IMR-90 (cell line): ENCODE measurements around the gene LHPP. TPM values are rescaled to one million over a fixed set of nuclear protein-coding genes. Genes with fewer than 3 reads are reported as not detected.

Experiments used
- ATAC-seq: fragments of 200-7000 bp; cut with Tn5 transposase; 2 replicates; pipeline ENCODE4 v1.9.1; 2020; ENCODE audit warnings: low read depth, mild to moderate bottlenecking, moderate library complexity
- BruUV-seq: library from RNA; stranded (reverse); fragments of 400-500 nt; replicated peaks from 2 replicates; lab custom pipeline; 2021; lab: Mats Ljungman, UMichigan
- CTCF ChIA-PET: fragments of 300-600 bp; formaldehyde crosslinking; extraction: SDS; loops from one replicate; lab custom pipeline; 2021; ENCODE audit warnings: antibody characterized with exemption; lab: Yijun Ruan, JAX
- POLR2A ChIA-PET: fragments of 300-600 bp; sonication (Branson Sonifier 250); formaldehyde crosslinking; loops from one replicate; lab custom pipeline; 2022; ENCODE audit warnings: antibody characterized with exemption; ENCODE audit not compliant: unreplicated experiment; lab: Charles Lee
- DNase-seq: peaks from one replicate; pipeline ENCODE4 v3.0.0; 2013
- H2AFZ ChIP-seq: replicated peaks from 2 replicates; pipeline ENCODE3; 2013; ENCODE audit warnings: low read length, mild to moderate bottlenecking; ENCODE audit not compliant: poor library complexity
- H2AK5ac ChIP-seq: 2 replicates; pipeline ENCODE4 v1.6.1; 2013; ENCODE audit warnings: low read depth, low read length, inconsistent platforms
- H2AK9ac ChIP-seq: replicated peaks from 2 replicates; pipeline ENCODE3; 2013; ENCODE audit warnings: mild to moderate bottlenecking, low read depth, low read length, moderate library complexity; ENCODE audit not compliant: poor library complexity
- H2BK120ac ChIP-seq: 2 replicates; pipeline ENCODE4 v1.6.1; 2013; ENCODE audit warnings: low read depth, low read length, inconsistent platforms
- H2BK15ac ChIP-seq: 3 replicates; pipeline ENCODE4 v1.6.1; 2013; ENCODE audit warnings: low read depth, low read length, inconsistent platforms
- H2BK20ac ChIP-seq: 2 replicates; pipeline ENCODE4 v1.6.1; 2013; ENCODE audit warnings: low read depth, mild to moderate bottlenecking, inconsistent platforms, low read length, moderate library complexity
- H2BK5ac ChIP-seq: 2 replicates; pipeline ENCODE4 v1.6.1; 2013; ENCODE audit warnings: mild to moderate bottlenecking, low read depth, low read length, inconsistent platforms; ENCODE audit not compliant: poor library complexity, severe bottlenecking
- H3K14ac ChIP-seq: replicated peaks from 2 replicates; pipeline ENCODE4 v1.6.1; 2013; ENCODE audit warnings: low read depth, low read length, inconsistent platforms
- H3K18ac ChIP-seq: 2 replicates; pipeline ENCODE4 v1.6.1; 2013; ENCODE audit warnings: low read depth, low read length, control low read depth
- H3K23ac ChIP-seq: 2 replicates; pipeline ENCODE4 v1.6.1; 2013; ENCODE audit warnings: low read depth, low read length, inconsistent platforms
- H3K27ac ChIP-seq: 2 replicates; pipeline ENCODE4 v1.5.1; 2013; ENCODE audit warnings: mild to moderate bottlenecking, control low read depth, low read length; ENCODE audit not compliant: insufficient read depth
- H3K27me3 ChIP-seq: 2 replicates; pipeline ENCODE4 v1.6.1; 2013; ENCODE audit warnings: low read length; ENCODE audit not compliant: control insufficient read depth, insufficient read depth
- H3K36me3 ChIP-seq: 2 replicates; pipeline ENCODE4 v1.6.1; 2013; ENCODE audit warnings: low read length, mixed read lengths; ENCODE audit not compliant: control insufficient read depth, insufficient read depth
- H3K4ac ChIP-seq: 2 replicates; pipeline ENCODE4 v1.6.1; 2013; ENCODE audit warnings: low read depth, low read length, inconsistent platforms
- H3K4me1 ChIP-seq: 2 replicates; pipeline ENCODE4 v1.6.1; 2013; ENCODE audit warnings: low read length, mixed read lengths; ENCODE audit not compliant: control insufficient read depth, insufficient read depth
- H3K4me2 ChIP-seq: 2 replicates; pipeline ENCODE4 v1.6.1; 2013; ENCODE audit warnings: low read depth, mild to moderate bottlenecking, control low read depth, low read length, moderate library complexity
- H3K4me3 ChIP-seq: 2 replicates; pipeline ENCODE4 v1.5.1; 2013; ENCODE audit warnings: low read depth, mild to moderate bottlenecking, control low read depth, low read length, moderate library complexity; ENCODE audit not compliant: insufficient read depth
- H3K56ac ChIP-seq: 2 replicates; pipeline ENCODE4 v1.6.1; 2013; ENCODE audit warnings: low read length, inconsistent platforms; ENCODE audit not compliant: insufficient read depth; ENCODE audit errors: extremely low read depth
- H3K79me1 ChIP-seq, 2 experiments: 2 replicates each; pipeline ENCODE4 v1.6.1; 2013; ENCODE audit warnings: low read length in 2 of 2, inconsistent platforms in 1 of 2, low read depth in 1 of 2
- H3K9ac ChIP-seq: 2 replicates; pipeline ENCODE4 v1.6.1; 2013; ENCODE audit warnings: low read depth, low read length, control low read depth
- H3K9me1 ChIP-seq: 2 replicates; pipeline ENCODE4 v1.6.1; 2013; ENCODE audit warnings: low read length, inconsistent platforms; ENCODE audit not compliant: insufficient read depth
- H3K9me3 ChIP-seq: 2 replicates; pipeline ENCODE4 v1.6.1; 2013; ENCODE audit warnings: low read length; ENCODE audit not compliant: control insufficient read depth, insufficient read depth
- H4K20me1 ChIP-seq: 2 replicates; pipeline ENCODE4 v1.6.1; 2013; ENCODE audit warnings: low read length, inconsistent platforms; ENCODE audit not compliant: insufficient read depth
- H4K5ac ChIP-seq: 2 replicates; pipeline ENCODE4 v1.6.1; 2013; ENCODE audit warnings: mild to moderate bottlenecking, low read depth, low read length, control low read depth
- H4K8ac ChIP-seq, 2 experiments: 2 replicates each; pipeline ENCODE4 v1.6.1; 2013; ENCODE audit warnings: low read depth in 2 of 2, low read length in 2 of 2, control low read depth in 1 of 2, inconsistent platforms in 1 of 2
- H4K91ac ChIP-seq: 2 replicates; pipeline ENCODE4 v1.6.1; 2013; ENCODE audit warnings: low read depth, low read length, inconsistent platforms; ENCODE audit not compliant: insufficient read depth
- CEBPB ChIP-seq: IDR thresholded peaks from 2 replicates; pipeline ENCODE4 v1.6.1; 2012; ENCODE audit warnings: low read depth, low read length, improper control_type of control experiment
- MAZ ChIP-seq: IDR thresholded peaks from 2 replicates; pipeline ENCODE4 v1.6.1; 2012; ENCODE audit warnings: low read depth, mild to moderate bottlenecking, low read length, improper control_type of control experiment, moderate library complexity, borderline replicate concordance
- MXI1 ChIP-seq: IDR thresholded peaks from 2 replicates; pipeline ENCODE4 v1.6.1; 2012; ENCODE audit warnings: low read depth, mild to moderate bottlenecking, low read length, moderate library complexity, borderline replicate concordance
- WGBS, 2 experiments: methylation state at CpG; one replicate each; pipeline versions ENCODE4 v1.1.5 to v1.1.7; 2013; ENCODE audit warnings: missing lambda C conversion rate in 2 of 2; ENCODE audit not compliant: insufficient read length in 1 of 2; ENCODE audit errors: extremely low coverage in 2 of 2; 5-methylcytosine and 5-hydroxymethylcytosine counted together
- dilution Hi-C: fragments of 300-500 bp; cut with HindIII; formaldehyde crosslinking; loops from one replicate; pipeline ENCODE4 v1.14.3; 2018; ENCODE audit warnings: low sequenced_read_pairs; ENCODE audit not compliant: unreplicated experiment
- in situ Hi-C: fragments of 300-500 bp; cut with MboI; formaldehyde crosslinking; loops from 3 replicates; pipeline ENCODE4 v1.14.3; 2019; ENCODE audit warnings: low sequenced_read_pairs, inconsistent platforms, mixed read lengths
- intact Hi-C: fragments of 100-400 bp; cut with micrococcal nuclease; formaldehyde crosslinking; loops from 2 replicates; pipeline ENCODE4 v1.10.0; 2022
- polyA plus RNA-seq, 3 experiments: library from polyadenylated mRNA; depleted of rRNA; stranded (reverse); fragments of >200 nt; gene quantifications; 2 replicates each; pipeline ENCODE4 v1.2.3, GENCODE V29; 2012; ENCODE audit warnings: low replicate concordance in 1 of 3
- total RNA-seq: library from RNA; depleted of rRNA; stranded (reverse); fragments of >200 nt; gene quantifications from 2 replicates; pipeline ENCODE4 v1.2.3, GENCODE V29; 2012
- TF ChIP-seq, protein P1 (sequence below): conservative IDR thresholded peaks from 2 replicates; pipeline ENCODE4 v1.5.1; 2012; ENCODE audit warnings: mild to moderate bottlenecking, low read depth, low read length, improper control_type of control experiment

Gene LHPP
- total and polyA plus RNA-seq, 2 of the 4 experiments (the other 2 are of a cell fraction), result 2.7 to 8.3 TPM

DNA sequence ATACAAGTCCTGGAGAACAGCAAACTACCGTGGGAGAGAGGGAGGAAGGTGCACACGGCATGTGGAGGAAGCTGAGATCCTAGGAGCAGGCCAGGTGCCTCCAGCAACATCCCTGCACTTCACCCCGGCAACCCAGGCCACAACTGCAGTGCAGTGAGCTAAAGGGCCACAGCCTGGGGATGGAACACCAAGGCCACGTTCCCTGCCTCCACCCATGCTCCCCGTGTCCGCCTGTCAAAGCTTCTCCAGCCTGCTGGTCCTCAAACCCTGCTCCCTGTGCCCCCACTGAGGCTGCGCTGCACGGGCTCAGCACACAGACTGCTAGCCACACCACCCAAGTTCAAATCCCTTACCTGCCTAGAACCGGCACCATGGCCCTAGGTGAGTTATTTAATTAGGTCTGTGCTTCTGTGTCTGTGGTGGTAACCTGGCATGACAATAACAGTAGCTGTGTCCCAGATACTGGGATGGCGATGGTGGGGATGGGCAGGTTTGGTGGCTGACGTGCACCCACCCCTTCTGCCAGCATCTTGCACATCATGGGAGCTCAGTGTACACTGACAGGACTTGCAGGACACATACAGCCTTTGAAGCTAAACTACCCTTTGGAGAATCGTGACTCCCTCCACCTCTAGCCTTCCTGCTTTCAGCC is 197.1 kb downstream of the LHPP start:
- Histone ChIP-seq H3K4me3 (no peak overlapping the region), H3K14ac (no peak overlapping the region), H2AK9ac (no peak overlapping the region), H3K27me3 (no peaks in the 10 kb centered on the region), H3K79me1 (peaks cover 0 to 5% of the 10 kb centered on the region in 2 experiments; a peak in 2 of 4 replicates), H3K9me1 (peaks cover 17% of the 10 kb centered on the region), H2BK20ac (no peak overlapping the region), H3K9ac (no peak overlapping the region), H2AFZ (no peak overlapping the region), H3K4me2 (no peak overlapping the region), H4K20me1 (peaks cover 9% of the 10 kb centered on the region), H3K23ac (no peak overlapping the region), H4K5ac (no peak overlapping the region), H4K91ac (no peak overlapping the region), H3K4me1 (no peaks in the 10 kb centered on the region), H3K18ac (no peak overlapping the region), H3K36me3 (peaks cover 3% of the 10 kb centered on the region), H3K9me3 (no peaks in the 10 kb centered on the region), H2AK5ac (no peak overlapping the region), H2BK15ac (no peak overlapping the region), H2BK120ac (no peak overlapping the region), H2BK5ac (no peak overlapping the region), H3K56ac (no peak overlapping the region), H3K4ac (no peak overlapping the region), H3K27ac (no peak overlapping the region), H4K8ac (no peak overlapping the region)
- dilution Hi-C loops (no loop called here), in situ Hi-C loops (no loop called here), intact Hi-C loops (no loop called here)
- TF ChIP-seq, protein P1, sequence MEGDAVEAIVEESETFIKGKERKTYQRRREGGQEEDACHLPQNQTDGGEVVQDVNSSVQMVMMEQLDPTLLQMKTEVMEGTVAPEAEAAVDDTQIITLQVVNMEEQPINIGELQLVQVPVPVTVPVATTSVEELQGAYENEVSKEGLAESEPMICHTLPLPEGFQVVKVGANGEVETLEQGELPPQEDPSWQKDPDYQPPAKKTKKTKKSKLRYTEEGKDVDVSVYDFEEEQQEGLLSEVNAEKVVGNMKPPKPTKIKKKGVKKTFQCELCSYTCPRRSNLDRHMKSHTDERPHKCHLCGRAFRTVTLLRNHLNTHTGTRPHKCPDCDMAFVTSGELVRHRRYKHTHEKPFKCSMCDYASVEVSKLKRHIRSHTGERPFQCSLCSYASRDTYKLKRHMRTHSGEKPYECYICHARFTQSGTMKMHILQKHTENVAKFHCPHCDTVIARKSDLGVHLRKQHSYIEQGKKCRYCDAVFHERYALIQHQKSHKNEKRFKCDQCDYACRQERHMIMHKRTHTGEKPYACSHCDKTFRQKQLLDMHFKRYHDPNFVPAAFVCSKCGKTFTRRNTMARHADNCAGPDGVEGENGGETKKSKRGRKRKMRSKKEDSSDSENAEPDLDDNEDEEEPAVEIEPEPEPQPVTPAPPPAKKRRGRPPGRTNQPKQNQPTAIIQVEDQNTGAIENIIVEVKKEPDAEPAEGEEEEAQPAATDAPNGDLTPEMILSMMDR, result no peak
- TF ChIP-seq CEBPB (no peak), MAZ (no peak), MXI1 (no peak)
- ATAC-seq (no peak), DNase-seq (no peak)
- BruUV-seq, result no TSS peak
- WGBS, 2 experiments, result 80% methylated on average over 1 of the region's 12 CpGs; no CpG with 5 or more reads in 1 of the 2 experiments
- ChIA-PET POLR2A (interaction anchor here (0.6 kb wide), 1 partner anchor 186 kb away, joined by 5 read pairs; no protein-coding TSS in a partner anchor), CTCF (interaction anchor here (0.7 kb wide), 1 partner anchor 29 kb away, joined by 3 read pairs; no protein-coding TSS in a partner anchor)
